Panc1 (cell line): Measurements from ENCODE around the gene ADGRD1. TPM values are rescaled to one million over a fixed set of nuclear protein-coding genes. Genes with fewer than 3 reads are reported as not detected.

Experiments
- ATAC-seq: fragments of 200-7000 bp; cut with Tn5 transposase; 2 replicates; pipeline ENCODE4 v1.9.1; 2020; ENCODE audit warnings: mild to moderate bottlenecking, moderate library complexity
- BruUV-seq: library from RNA; stranded (reverse); fragments of 400-500 nt; replicated peaks from 2 replicates; lab custom pipeline; 2021; lab: Mats Ljungman, UMichigan
- CTCF ChIA-PET: fragments of 300-600 bp; sonication (Branson Sonifier 250); formaldehyde crosslinking; loops from one replicate; lab custom pipeline; 2022; ENCODE audit warnings: antibody characterized with exemption; lab: Charles Lee
- POLR2A ChIA-PET: fragments of 300-600 bp; sonication (Branson Sonifier 250); formaldehyde crosslinking; loops from one replicate; lab custom pipeline; 2022; ENCODE audit warnings: antibody characterized with exemption; lab: Charles Lee
- DNase-seq: peaks from one replicate; pipeline ENCODE4 v3.0.0-alpha.2; 2010; ENCODE audit warnings: low read depth, low spot score
- H3K27ac ChIP-seq: 2 replicates; pipeline ENCODE4 v1.5.1; 2011; ENCODE audit warnings: mild to moderate bottlenecking, low read length, inconsistent platforms
- H3K27me3 ChIP-seq: fragments of 200-500 bp; sonication (Bioruptor generic); 2 replicates; pipeline ENCODE4 v1.6.0; 2014; ENCODE audit warnings: low read length, inconsistent platforms; ENCODE audit not compliant: control insufficient read depth, insufficient read depth
- H3K36me3 ChIP-seq: fragments of 200-500 bp; sonication (Bioruptor generic); 2 replicates; pipeline ENCODE4 v1.5.1; 2014; ENCODE audit warnings: inconsistent platforms, mild to moderate bottlenecking, low read length, moderate library complexity; ENCODE audit not compliant: control insufficient read depth, insufficient read depth
- H3K4me1 ChIP-seq: 2 replicates; pipeline ENCODE4 v1.5.1; 2011; ENCODE audit warnings: inconsistent platforms, mild to moderate bottlenecking, low read length, moderate library complexity; ENCODE audit not compliant: control insufficient read depth, insufficient read depth
- H3K4me3 ChIP-seq, 2 experiments: 2 replicates each; pipeline ENCODE4 v1.5.1; 2011 to 2012; ENCODE audit warnings: low read depth in 2 of 2, low read length in 2 of 2, mild to moderate bottlenecking in 2 of 2, inconsistent platforms in 1 of 2, moderate library complexity in 1 of 2
- H3K9me3 ChIP-seq: fragments of 200-500 bp; sonication (Bioruptor generic); 2 replicates; pipeline ENCODE4 v1.5.1; 2014; ENCODE audit warnings: low read depth, mild to moderate bottlenecking, inconsistent platforms, low read length, moderate library complexity; ENCODE audit not compliant: control insufficient read depth, insufficient read depth
- POLR2AphosphoS5 ChIP-seq: IDR thresholded peaks from 2 replicates; pipeline ENCODE4 v1.6.1; 2012; ENCODE audit warnings: mild to moderate bottlenecking, low read depth, low read length, moderate library complexity
- SIN3A ChIP-seq: IDR thresholded peaks from 2 replicates; pipeline ENCODE4 v1.6.1; 2012; ENCODE audit warnings: low read depth, mild to moderate bottlenecking, low read length, moderate library complexity, borderline replicate concordance; ENCODE audit not compliant: insufficient read depth
- TCF7L2 ChIP-seq: IDR thresholded peaks from 2 replicates; pipeline ENCODE4 v1.6.1; 2011; ENCODE audit warnings: mild to moderate bottlenecking, low read depth, low read length, inconsistent platforms
- in situ Hi-C: cut with HindIII; loops from 2 replicates; pipeline ENCODE4 v1.10.0; 2016; ENCODE audit warnings: low sequenced_read_pairs, low pct_unique_long_range_greater_than_20kb
- intact Hi-C: fragments of 100-400 bp; cut with micrococcal nuclease; formaldehyde crosslinking; loops from one replicate; pipeline ENCODE4 v1.10.0; 2022; ENCODE audit not compliant: unreplicated experiment
- total RNA-seq: library from RNA; stranded (reverse); gene quantifications from one replicate; pipeline ENCODE4 v1.2.1, GENCODE V29; 2021; ENCODE audit not compliant: unreplicated experiment
- TF ChIP-seq, protein P1 (sequence below): fragments of 450-650 bp; IDR thresholded peaks from 2 replicates; pipeline ENCODE4 v1.5.1; 2017; ENCODE audit warnings: mild to moderate bottlenecking
- TF ChIP-seq, protein P2 (sequence below), 2 experiments: IDR thresholded peaks; 2 replicates each; pipeline ENCODE4 v1.6.1; 2011 to 2012; ENCODE audit warnings: low read depth in 2 of 2, control low read depth in 1 of 2, low read length in 1 of 2, mild to moderate bottlenecking in 1 of 2, moderate library complexity in 1 of 2; ENCODE audit not compliant: insufficient read depth in 1 of 2

The ADGRD1 gene
- total RNA-seq, 1 experiment from 2014 or later, result 0.21 TPM

DNA sequence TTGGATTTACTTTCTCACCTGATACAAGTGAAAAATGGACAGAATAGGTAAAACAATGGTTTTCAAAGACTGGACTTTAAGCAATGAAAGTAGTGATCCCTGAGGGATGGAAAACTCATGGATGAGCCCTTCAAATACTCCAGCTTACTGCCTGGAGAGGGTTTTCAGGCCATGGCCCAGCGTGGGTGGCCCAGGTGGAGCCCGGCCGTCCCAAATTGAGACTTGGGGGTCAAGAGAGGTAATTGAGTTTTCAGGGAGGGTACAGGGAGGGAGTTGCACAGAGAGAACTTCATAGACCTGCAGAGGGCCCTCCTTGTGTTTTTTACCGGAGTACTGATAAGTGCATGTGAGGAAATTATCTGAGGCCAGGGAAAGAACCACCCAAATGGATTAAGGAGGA lies 44.6 kb upstream of the ADGRD1 start:
- in situ Hi-C loops (no loop called here), intact Hi-C loops (no loop called here)
- Histone ChIP-seq H3K27ac (no peak overlapping the region), H3K36me3 (no peaks in the 10 kb centered on the region), H3K4me1 (no peaks in the 10 kb centered on the region), H3K4me3 (no peak overlapping the region), H3K9me3 (peaks cover 11% of the 10 kb centered on the region; the same call in 1 of the 2 replicates), H3K27me3 (peaks cover 4% of the 10 kb centered on the region; the same call in 1 of the 2 replicates)
- ATAC-seq (no peak), DNase-seq (no peak)
- BruUV-seq, result no TSS peak
- TF ChIP-seq TCF7L2 (no peak), POLR2AphosphoS5 (no peak), SIN3A (no peak)
- TF ChIP-seq, protein P1, sequence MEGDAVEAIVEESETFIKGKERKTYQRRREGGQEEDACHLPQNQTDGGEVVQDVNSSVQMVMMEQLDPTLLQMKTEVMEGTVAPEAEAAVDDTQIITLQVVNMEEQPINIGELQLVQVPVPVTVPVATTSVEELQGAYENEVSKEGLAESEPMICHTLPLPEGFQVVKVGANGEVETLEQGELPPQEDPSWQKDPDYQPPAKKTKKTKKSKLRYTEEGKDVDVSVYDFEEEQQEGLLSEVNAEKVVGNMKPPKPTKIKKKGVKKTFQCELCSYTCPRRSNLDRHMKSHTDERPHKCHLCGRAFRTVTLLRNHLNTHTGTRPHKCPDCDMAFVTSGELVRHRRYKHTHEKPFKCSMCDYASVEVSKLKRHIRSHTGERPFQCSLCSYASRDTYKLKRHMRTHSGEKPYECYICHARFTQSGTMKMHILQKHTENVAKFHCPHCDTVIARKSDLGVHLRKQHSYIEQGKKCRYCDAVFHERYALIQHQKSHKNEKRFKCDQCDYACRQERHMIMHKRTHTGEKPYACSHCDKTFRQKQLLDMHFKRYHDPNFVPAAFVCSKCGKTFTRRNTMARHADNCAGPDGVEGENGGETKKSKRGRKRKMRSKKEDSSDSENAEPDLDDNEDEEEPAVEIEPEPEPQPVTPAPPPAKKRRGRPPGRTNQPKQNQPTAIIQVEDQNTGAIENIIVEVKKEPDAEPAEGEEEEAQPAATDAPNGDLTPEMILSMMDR, result no peak
- TF ChIP-seq, protein P2, sequence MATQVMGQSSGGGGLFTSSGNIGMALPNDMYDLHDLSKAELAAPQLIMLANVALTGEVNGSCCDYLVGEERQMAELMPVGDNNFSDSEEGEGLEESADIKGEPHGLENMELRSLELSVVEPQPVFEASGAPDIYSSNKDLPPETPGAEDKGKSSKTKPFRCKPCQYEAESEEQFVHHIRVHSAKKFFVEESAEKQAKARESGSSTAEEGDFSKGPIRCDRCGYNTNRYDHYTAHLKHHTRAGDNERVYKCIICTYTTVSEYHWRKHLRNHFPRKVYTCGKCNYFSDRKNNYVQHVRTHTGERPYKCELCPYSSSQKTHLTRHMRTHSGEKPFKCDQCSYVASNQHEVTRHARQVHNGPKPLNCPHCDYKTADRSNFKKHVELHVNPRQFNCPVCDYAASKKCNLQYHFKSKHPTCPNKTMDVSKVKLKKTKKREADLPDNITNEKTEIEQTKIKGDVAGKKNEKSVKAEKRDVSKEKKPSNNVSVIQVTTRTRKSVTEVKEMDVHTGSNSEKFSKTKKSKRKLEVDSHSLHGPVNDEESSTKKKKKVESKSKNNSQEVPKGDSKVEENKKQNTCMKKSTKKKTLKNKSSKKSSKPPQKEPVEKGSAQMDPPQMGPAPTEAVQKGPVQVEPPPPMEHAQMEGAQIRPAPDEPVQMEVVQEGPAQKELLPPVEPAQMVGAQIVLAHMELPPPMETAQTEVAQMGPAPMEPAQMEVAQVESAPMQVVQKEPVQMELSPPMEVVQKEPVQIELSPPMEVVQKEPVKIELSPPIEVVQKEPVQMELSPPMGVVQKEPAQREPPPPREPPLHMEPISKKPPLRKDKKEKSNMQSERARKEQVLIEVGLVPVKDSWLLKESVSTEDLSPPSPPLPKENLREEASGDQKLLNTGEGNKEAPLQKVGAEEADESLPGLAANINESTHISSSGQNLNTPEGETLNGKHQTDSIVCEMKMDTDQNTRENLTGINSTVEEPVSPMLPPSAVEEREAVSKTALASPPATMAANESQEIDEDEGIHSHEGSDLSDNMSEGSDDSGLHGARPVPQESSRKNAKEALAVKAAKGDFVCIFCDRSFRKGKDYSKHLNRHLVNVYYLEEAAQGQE (IDR thresholded peaks at IDR 0.05; ENCODE audit: insufficient read depth in 1 of 2, low read depth in 2 of 2, low read length in 1 of 2), result no peak
- ChIA-PET POLR2A (no interaction called here), CTCF (no interaction called here)

DNA sequence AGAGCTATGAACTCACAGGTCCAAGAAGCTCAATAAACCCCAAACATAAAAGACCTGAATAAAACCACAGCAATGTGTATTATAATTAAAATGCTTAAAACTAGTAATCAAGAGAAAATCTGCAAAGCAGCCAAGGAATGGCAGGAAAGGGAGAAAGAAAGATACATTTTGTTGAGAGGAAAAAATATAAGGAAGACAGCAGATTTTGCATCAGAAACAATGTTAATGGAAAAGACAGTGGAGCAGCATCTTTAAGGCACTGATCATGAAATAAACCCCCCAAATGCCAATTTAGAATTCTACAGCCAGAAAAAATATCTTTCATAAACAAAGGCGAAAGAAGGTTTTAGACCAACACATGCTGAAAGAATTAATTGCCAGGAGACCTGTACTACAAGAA lies 42.5 kb upstream of the ADGRD1 start:
- H3K27me3 ChIP-seq, result peaks cover 16% of the 10 kb centered on the region
- H3K4me1 ChIP-seq, result peaks cover 3% of the 10 kb centered on the region; the same call in 1 of the 2 replicates
- ATAC-seq (no peak), DNase-seq (no peak)
- BruUV-seq, result no TSS peak
- peaks cover 11% of the 10 kb centered on the region; the same call in 1 of the 2 replicates for H3K9me3 ChIP-seq
- no peak overlapping the region for H3K27ac ChIP-seq
- intact Hi-C loops, result no loop called here
- TF ChIP-seq, protein P1, result no peak
- TF ChIP-seq TCF7L2 (no peak), POLR2AphosphoS5 (no peak), SIN3A (no peak)
- TF ChIP-seq, protein P2 (IDR thresholded peaks at IDR 0.05; ENCODE audit: insufficient read depth in 1 of 2, low read depth in 2 of 2, low read length in 1 of 2), result no peak
- in situ Hi-C loops, result no loop called here
- H3K4me3 ChIP-seq, result no peak overlapping the region
- POLR2A ChIA-PET, result interaction anchor here (0.7 kb wide), 1 partner anchor 221 kb away, joined by 3 read pairs; no protein-coding TSS in a partner anchor
- no peaks in the 10 kb centered on the region for H3K36me3 ChIP-seq
- CTCF ChIA-PET, result no interaction called here
